ENCODE data around the gene THAP3.

Gene THAP3

DNA sequence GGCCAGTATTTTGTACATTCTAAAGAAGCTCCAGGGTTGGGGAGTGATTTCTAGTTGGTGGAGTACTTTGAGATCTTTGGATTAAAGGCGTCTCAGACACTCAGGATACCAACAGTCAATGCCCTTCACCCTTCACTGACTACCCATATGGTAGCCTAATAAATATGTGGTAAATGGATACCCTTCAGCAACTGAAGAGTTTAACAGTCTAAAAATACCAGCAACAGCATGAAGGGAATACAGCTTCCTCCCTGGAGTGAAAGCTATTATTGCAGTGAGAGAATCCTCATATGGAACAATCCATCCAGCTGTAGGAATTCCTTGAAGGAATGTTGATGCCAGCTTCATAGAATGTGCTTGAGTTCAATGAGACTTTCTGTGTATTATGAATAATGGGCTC lies 50.1 kb downstream of the THAP3 start:
- DNase-seq: no peak

DNA sequence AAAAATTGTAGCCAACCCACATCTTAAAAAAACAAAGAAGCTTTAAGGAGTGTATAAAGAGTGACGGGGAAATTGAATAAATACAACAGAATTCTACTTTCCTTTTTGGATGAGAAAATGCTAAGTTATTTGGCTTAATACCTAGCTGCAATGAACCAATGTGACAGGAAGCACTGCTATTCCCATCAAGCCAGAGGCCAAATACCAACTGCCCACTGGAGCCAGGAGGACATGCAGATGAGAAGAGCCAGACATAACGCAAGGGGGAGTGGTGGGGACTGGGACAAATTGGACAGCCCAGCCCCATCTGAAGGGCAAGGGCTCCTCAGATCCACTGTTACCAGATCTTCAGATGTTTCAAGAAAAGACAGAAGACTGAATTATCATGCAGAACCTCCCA lies 51.3 kb downstream of the THAP3 start:
- no peak for DNase-seq

All from suppressor macrophage (primary cell).